Body of pancreas (tissue), 4 donors: ENCODE data around the gene ZBTB20. TPM values are rescaled to one million over a fixed set of nuclear protein-coding genes. Genes with fewer than 3 reads are reported as not detected.

Experiments
- ATAC-seq: fragments of 150-250 bp; one replicate; pipeline ENCODE4 v1.9.1; 2016
- DNase-seq, 4 donors: peaks; one replicate each; pipeline ENCODE4 v3.0.0-alpha.2; 2019
- H3K27ac ChIP-seq, 4 donors: fragments of 200-600 bp; sonication (generic); 1 replicate in 3 of 4; 2 replicates in 1 of 4; pipeline versions ENCODE4 v1.5.1 to v1.6.1; 2016 to 2019; ENCODE audit warnings: mild to moderate bottlenecking in 1 of 4, mixed read lengths in 1 of 4, moderate library complexity in 1 of 4
- H3K27me3 ChIP-seq, 2 donors: fragments of 200-600 bp; sonication (generic); one replicate each; pipeline ENCODE4 v1.6.0; 2016; ENCODE audit warnings: mild to moderate bottlenecking in 1 of 2
- H3K36me3 ChIP-seq, 2 donors: fragments of 200-600 bp; sonication (generic); replicated peaks in 1 of 2; 2 replicates each; pipeline ENCODE4 v1.5.1; 2016; ENCODE audit warnings: low read depth in 2 of 2; ENCODE audit not compliant: insufficient read depth in 1 of 2
- H3K4me1 ChIP-seq: fragments of 200-600 bp; sonication (generic); one replicate; pipeline ENCODE4 v1.6.0; 2016
- H3K4me3 ChIP-seq, 2 donors: fragments of 200-600 bp; sonication (generic); 1 replicate in 1 of 2; 2 replicates in 1 of 2; pipeline ENCODE4 v1.5.1; 2016 to 2019
- H3K9me3 ChIP-seq, 3 donors: fragments of 200-600 bp; sonication (generic); 1 replicate in 2 of 3; 2 replicates in 1 of 3; pipeline ENCODE4 v1.5.1; 2016
- POLR2A ChIP-seq, 3 donors: fragments of 450-650 bp; IDR thresholded peaks; one replicate each; pipeline ENCODE4 v1.6.1; 2016; ENCODE audit warnings: antibody characterized with exemption in 3 of 3, mild to moderate bottlenecking in 2 of 3
- WGBS, 2 donors: methylation state at CpG; one replicate each; pipeline ENCODE4 v1.1.5; 2017; 5-methylcytosine and 5-hydroxymethylcytosine counted together
- intact Hi-C: fragments of 100-400 bp; cut with DNase I; formaldehyde crosslinking; loops from one replicate; pipeline ENCODE4 v1.15.1; 2023
- total RNA-seq, 2 donors: library from RNA; depleted of rRNA; stranded (reverse); fragments of >200 nt; gene quantifications; one replicate each; pipeline ENCODE4 v1.1.0, GENCODE V29; 2016
- TF ChIP-seq, protein P1 (sequence below), 7 experiments: fragments of 450-650 bp in 4 of 7; fragments of 200-600 bp in 3 of 7; sonication (generic) in 3 of 7; IDR thresholded peaks; one replicate each; pipeline ENCODE4 v1.5.1; 2016 to 2019; ENCODE audit warnings: antibody characterized with exemption in 7 of 7

ZBTB20 gene
- total RNA-seq, 2 donors from 2014 or later: 48.3 to 77.1 TPM

DNA sequence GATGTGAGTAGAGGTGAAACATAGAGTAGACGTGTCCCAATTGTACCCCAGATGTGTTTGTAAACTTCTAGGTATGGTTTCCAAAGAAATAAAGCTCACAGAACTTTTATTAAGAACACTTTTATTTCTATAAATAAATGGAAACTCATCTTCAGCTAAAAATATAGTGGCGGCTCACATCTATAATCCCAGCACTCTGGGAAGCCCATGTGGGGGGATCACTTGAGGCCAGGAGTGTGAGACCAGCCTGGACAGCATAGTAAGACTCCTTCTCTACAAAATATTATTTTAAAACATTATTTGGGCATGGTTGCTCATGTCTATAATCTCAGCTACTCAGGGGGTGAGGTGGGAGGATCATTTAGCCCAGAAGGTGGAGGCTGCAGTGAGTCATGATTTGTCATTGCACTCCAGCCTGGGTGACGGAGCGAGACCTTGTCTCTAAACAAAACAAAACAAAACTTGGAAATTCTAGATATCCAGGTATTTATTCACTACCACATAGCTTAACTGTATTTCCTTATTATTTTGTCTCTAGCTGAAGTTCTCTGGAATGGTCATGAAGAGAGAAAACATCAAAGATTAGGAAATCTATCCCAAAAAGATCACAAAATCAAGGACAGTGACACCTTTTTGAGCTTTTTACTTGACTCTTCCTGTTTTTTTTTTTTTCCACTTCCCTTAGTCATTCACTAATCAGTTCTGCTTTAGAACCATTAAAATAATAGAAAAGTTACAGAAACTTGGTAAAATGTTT, 595.1 kb downstream of the ZBTB20 start:
- no peaks in the 10 kb centered on the region for H3K9me3 ChIP-seq
- 87 to 88% methylated on average over 4 of the region's 4 CpGs for WGBS, 2 donors
- H3K27ac ChIP-seq: no peak overlapping the region
- H3K4me1 ChIP-seq: no peaks in the 10 kb centered on the region
- DNase-seq (no peak), ATAC-seq (no peak)
- H3K36me3 ChIP-seq: no peaks in the 10 kb centered on the region
- no peaks in the 10 kb centered on the region for H3K27me3 ChIP-seq
- TF ChIP-seq POLR2A (IDR thresholded peaks at IDR 0.05): no peak
- TF ChIP-seq, protein P1, sequence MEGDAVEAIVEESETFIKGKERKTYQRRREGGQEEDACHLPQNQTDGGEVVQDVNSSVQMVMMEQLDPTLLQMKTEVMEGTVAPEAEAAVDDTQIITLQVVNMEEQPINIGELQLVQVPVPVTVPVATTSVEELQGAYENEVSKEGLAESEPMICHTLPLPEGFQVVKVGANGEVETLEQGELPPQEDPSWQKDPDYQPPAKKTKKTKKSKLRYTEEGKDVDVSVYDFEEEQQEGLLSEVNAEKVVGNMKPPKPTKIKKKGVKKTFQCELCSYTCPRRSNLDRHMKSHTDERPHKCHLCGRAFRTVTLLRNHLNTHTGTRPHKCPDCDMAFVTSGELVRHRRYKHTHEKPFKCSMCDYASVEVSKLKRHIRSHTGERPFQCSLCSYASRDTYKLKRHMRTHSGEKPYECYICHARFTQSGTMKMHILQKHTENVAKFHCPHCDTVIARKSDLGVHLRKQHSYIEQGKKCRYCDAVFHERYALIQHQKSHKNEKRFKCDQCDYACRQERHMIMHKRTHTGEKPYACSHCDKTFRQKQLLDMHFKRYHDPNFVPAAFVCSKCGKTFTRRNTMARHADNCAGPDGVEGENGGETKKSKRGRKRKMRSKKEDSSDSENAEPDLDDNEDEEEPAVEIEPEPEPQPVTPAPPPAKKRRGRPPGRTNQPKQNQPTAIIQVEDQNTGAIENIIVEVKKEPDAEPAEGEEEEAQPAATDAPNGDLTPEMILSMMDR (IDR thresholded peaks at IDR 0.05): no peak
- intact Hi-C loops: no loop called here
- H3K4me3 ChIP-seq: no peak overlapping the region

- H3K9me3 ChIP-seq: no peaks in the 10 kb centered on the region
- ATAC-seq (no peak), DNase-seq (no peak)
- H3K27ac ChIP-seq: no peak overlapping the region
- TF ChIP-seq POLR2A (IDR thresholded peaks at IDR 0.05): no peak
- TF ChIP-seq, protein P1 (IDR thresholded peaks at IDR 0.05): no peak
- intact Hi-C loops: no loop called here
- no peaks in the 10 kb centered on the region for H3K27me3 ChIP-seq
- H3K36me3 ChIP-seq: no peaks in the 10 kb centered on the region
- 93 to 96% methylated on average over 4 of the region's 4 CpGs for WGBS, 2 donors
- no peaks in the 10 kb centered on the region for H3K4me1 ChIP-seq
- no peak overlapping the region for H3K4me3 ChIP-seq
Measured at GRCh38 chr3:114550165-114550564, 596.9 kb downstream of the ZBTB20 start.

GRCh38 chr3:114545193-114545592, 601.9 kb downstream of the ZBTB20 start:
- Histone ChIP-seq H3K27me3 (no peaks in the 10 kb centered on the region), H3K4me1 (no peaks in the 10 kb centered on the region), H3K27ac (no peak overlapping the region), H3K4me3 (no peak overlapping the region), H3K9me3 (no peaks in the 10 kb centered on the region), H3K36me3 (no peaks in the 10 kb centered on the region)
- WGBS, 2 donors: 91 to 92% methylated on average over 1 of the region's 1 CpG
- ATAC-seq (no peak), DNase-seq (no peak)
- TF ChIP-seq, protein P1 (IDR thresholded peaks at IDR 0.05): no peak
- no peak for TF ChIP-seq POLR2A (IDR thresholded peaks at IDR 0.05)
- intact Hi-C loops: no loop called here

DNA sequence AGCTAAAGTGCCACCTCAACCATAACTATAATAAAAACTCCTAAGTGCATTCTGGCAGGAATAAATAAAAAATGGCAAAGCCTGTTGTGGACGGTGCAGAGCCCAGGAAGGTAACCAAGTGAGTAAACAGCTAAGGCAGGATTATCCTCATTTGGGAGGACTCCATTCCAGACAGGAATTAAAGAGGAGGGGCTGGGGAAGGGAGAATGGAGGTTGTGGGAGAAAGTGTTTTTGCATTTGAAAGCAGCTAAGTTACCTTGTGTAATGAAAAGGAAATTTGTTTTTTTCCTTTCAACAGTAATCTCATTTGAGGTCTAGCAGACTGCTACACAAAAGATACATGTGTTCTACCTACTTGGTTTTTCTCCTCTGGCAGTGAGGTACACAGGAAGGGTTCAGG, 604.7 kb downstream of the ZBTB20 start:
- H3K36me3 ChIP-seq: no peaks in the 10 kb centered on the region
- no peaks in the 10 kb centered on the region for H3K9me3 ChIP-seq
- no peak for TF ChIP-seq POLR2A (IDR thresholded peaks at IDR 0.05)
- TF ChIP-seq, protein P1 (IDR thresholded peaks at IDR 0.05): no peak
- H3K27me3 ChIP-seq: no peaks in the 10 kb centered on the region
- no peaks in the 10 kb centered on the region for H3K4me1 ChIP-seq
- WGBS, 2 donors: 55 to 65% methylated on average over 1 of the region's 1 CpG
- no peak for DNase-seq
- intact Hi-C loops: no loop called here
- ATAC-seq: no peak
- H3K4me3 ChIP-seq: no peak overlapping the region
- no peak overlapping the region for H3K27ac ChIP-seq

- Histone ChIP-seq H3K4me3 (no peak overlapping the region), H3K27me3 (no peaks in the 10 kb centered on the region), H3K27ac (no peak overlapping the region), H3K9me3 (no peaks in the 10 kb centered on the region), H3K4me1 (no peaks in the 10 kb centered on the region), H3K36me3 (no peaks in the 10 kb centered on the region)
- DNase-seq (no peak), ATAC-seq (no peak)
- WGBS, 2 donors: 82% methylated on average over 5 of the region's 5 CpGs
- TF ChIP-seq, protein P1 (IDR thresholded peaks at IDR 0.05): no peak
- intact Hi-C loops: no loop called here
Measured at GRCh38 chr3:114539525-114539924, 607.6 kb downstream of the ZBTB20 start.
